PC-9 (cell line): ENCODE results near the gene DLGAP3. TPM values are rescaled to one million over a fixed set of nuclear protein-coding genes. Genes with fewer than 3 reads are reported as not detected.
A peak's percentile ranks its signal among the peaks of the same experiment; 100 is the strongest.

Source experiments
- BruUV-seq: library from RNA; stranded (reverse); fragments of 400-500 nt; replicated peaks from 2 replicates; lab custom pipeline; 2021; lab: Mats Ljungman, UMichigan
- CTCF ChIA-PET: fragments of 300-600 bp; sonication (Branson Sonifier 250); formaldehyde crosslinking; loops from one replicate; lab custom pipeline; 2022; ENCODE audit warnings: antibody characterized with exemption; lab: Charles Lee
- POLR2A ChIA-PET: fragments of 300-600 bp; sonication (Branson Sonifier 250); formaldehyde crosslinking; loops from one replicate; lab custom pipeline; 2022; ENCODE audit warnings: antibody characterized with exemption; ENCODE audit not compliant: unreplicated experiment; lab: Charles Lee
- DNase-seq, 2 experiments: peaks; one replicate each; pipeline versions ENCODE4 v3.0.0 to v3.0.0-alpha.2; 2015 to 2022; ENCODE audit warnings: mixed read lengths in 1 of 2
- H2AFZ ChIP-seq: fragments of 200-600 bp; sonication (generic); 2 replicates; pipeline ENCODE4 v1.8.1; 2017; ENCODE audit warnings: antibody characterized with exemption
- H3F3A ChIP-seq: fragments of 200-600 bp; sonication (generic); 2 replicates; pipeline ENCODE4 v1.8.1; 2017; ENCODE audit warnings: antibody characterized with exemption, mild to moderate bottlenecking, low read depth; ENCODE audit not compliant: insufficient read depth
- H3K27ac ChIP-seq: fragments of 200-600 bp; sonication (generic); 2 replicates; pipeline ENCODE4 v1.6.1; 2016; ENCODE audit warnings: mixed run types
- H3K27me3 ChIP-seq: fragments of 200-600 bp; sonication (generic); 2 replicates; pipeline ENCODE4 v1.6.1; 2016; ENCODE audit warnings: low read depth, mixed run types; ENCODE audit not compliant: insufficient read depth
- H3K36me3 ChIP-seq: fragments of 200-600 bp; sonication (generic); 2 replicates; pipeline ENCODE4 v1.6.1; 2016; ENCODE audit warnings: low read depth, mixed run types
- H3K4me1 ChIP-seq: fragments of 200-600 bp; sonication (generic); replicated peaks from 2 replicates; pipeline ENCODE4 v1.6.1; 2016; ENCODE audit warnings: mixed run types; ENCODE audit not compliant: insufficient read depth
- H3K4me2 ChIP-seq: fragments of 200-600 bp; sonication (generic); 2 replicates; pipeline ENCODE4 v1.6.1; 2017; ENCODE audit warnings: mixed run types
- H3K4me3 ChIP-seq: fragments of 200-600 bp; sonication (generic); 2 replicates; pipeline ENCODE4 v1.6.1; 2016; ENCODE audit warnings: mixed run types
- H3K79me2 ChIP-seq: fragments of 200-600 bp; sonication (generic); 2 replicates; pipeline ENCODE4 v1.6.1; 2017; ENCODE audit warnings: low read depth, mixed run types
- H3K9me2 ChIP-seq: fragments of 200-600 bp; sonication (generic); 2 replicates; pipeline ENCODE4 v1.8.1; 2017; ENCODE audit warnings: mild to moderate bottlenecking; ENCODE audit not compliant: insufficient read depth
- H3K9me3 ChIP-seq: fragments of 200-600 bp; sonication (generic); 2 replicates; pipeline ENCODE4 v1.8.1; 2016; ENCODE audit warnings: low read depth; ENCODE audit not compliant: insufficient read depth
- H4K20me1 ChIP-seq: fragments of 200-600 bp; sonication (generic); 2 replicates; pipeline ENCODE4 v1.8.1; 2017; ENCODE audit not compliant: insufficient read depth
- EZH2 ChIP-seq: fragments of 200-600 bp; sonication (generic); IDR thresholded peaks from 2 replicates; pipeline ENCODE4 v1.8.0; 2017; ENCODE audit warnings: antibody characterized with exemption, low read depth
- intact Hi-C: fragments of 100-400 bp; cut with micrococcal nuclease; formaldehyde crosslinking; loops from one replicate; pipeline ENCODE4 v1.10.0; 2022; ENCODE audit not compliant: unreplicated experiment
- total RNA-seq: library from RNA; stranded (reverse); gene quantifications from 2 replicates; pipeline ENCODE4 v1.2.3, GENCODE V29; 2021
- TF ChIP-seq, protein P1 (sequence below): fragments of 200-600 bp; sonication (generic); conservative IDR thresholded peaks from 2 replicates; pipeline ENCODE4 v1.6.1; 2017; ENCODE audit warnings: mixed run types, antibody characterized with exemption, mild to moderate bottlenecking, moderate library complexity

The DLGAP3 gene
- total RNA-seq, 1 experiment from 2014 or later = not detected

DNA sequence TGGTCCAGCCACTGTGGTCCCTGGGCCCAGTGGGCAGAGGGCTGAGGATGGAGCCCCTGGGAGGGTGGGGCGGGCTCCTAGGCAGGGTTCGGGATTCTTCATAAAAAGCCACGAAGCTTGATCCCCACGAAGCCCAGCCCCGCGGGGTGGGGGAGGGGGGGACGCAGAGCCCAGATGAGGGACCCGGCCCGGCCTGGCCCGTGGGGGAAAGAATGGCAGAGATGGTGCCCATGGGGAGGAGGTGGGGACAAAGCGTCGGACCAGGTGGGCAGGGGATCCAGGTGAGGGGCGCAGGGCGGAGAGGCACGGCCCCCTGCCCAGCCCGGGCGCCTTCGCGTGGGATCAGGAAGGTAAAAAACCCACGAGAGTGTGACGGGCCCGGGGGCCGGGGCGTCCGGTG, 63.9 kb downstream of the DLGAP3 start:
- CTCF ChIA-PET = interaction anchor here (0.6 kb wide), 1 partner anchor 1011 kb away, joined by 3 read pairs; no protein-coding TSS in a partner anchor
- Histone ChIP-seq H3K9me2 (no peaks in the 10 kb centered on the region), H3K4me3 (peak overlapping the region; percentile 51; the same call in 1 of the 2 replicates), H4K20me1 (no peaks in the 10 kb centered on the region), H3K27me3 (peaks cover 30% of the 10 kb centered on the region), H3K79me2 (no peaks in the 10 kb centered on the region), H3K9me3 (no peaks in the 10 kb centered on the region), H2AFZ (peak overlapping the region; percentile 87), H3K4me1 (no peaks in the 10 kb centered on the region), H3F3A (no peaks in the 10 kb centered on the region), H3K36me3 (no peaks in the 10 kb centered on the region), H3K4me2 (peak overlapping the region; percentile 65), H3K27ac (no peak overlapping the region)
- no TSS peak for BruUV-seq
- intact Hi-C loops = loop anchor here (5.0 kb wide), 1 partner anchor 78 kb away; no protein-coding TSS in a partner anchor
- POLR2A ChIA-PET = no interaction called here
- DNase-seq = no peak
- no peak for TF ChIP-seq EZH2
- TF ChIP-seq, protein P1, sequence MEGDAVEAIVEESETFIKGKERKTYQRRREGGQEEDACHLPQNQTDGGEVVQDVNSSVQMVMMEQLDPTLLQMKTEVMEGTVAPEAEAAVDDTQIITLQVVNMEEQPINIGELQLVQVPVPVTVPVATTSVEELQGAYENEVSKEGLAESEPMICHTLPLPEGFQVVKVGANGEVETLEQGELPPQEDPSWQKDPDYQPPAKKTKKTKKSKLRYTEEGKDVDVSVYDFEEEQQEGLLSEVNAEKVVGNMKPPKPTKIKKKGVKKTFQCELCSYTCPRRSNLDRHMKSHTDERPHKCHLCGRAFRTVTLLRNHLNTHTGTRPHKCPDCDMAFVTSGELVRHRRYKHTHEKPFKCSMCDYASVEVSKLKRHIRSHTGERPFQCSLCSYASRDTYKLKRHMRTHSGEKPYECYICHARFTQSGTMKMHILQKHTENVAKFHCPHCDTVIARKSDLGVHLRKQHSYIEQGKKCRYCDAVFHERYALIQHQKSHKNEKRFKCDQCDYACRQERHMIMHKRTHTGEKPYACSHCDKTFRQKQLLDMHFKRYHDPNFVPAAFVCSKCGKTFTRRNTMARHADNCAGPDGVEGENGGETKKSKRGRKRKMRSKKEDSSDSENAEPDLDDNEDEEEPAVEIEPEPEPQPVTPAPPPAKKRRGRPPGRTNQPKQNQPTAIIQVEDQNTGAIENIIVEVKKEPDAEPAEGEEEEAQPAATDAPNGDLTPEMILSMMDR = no peak

DNA sequence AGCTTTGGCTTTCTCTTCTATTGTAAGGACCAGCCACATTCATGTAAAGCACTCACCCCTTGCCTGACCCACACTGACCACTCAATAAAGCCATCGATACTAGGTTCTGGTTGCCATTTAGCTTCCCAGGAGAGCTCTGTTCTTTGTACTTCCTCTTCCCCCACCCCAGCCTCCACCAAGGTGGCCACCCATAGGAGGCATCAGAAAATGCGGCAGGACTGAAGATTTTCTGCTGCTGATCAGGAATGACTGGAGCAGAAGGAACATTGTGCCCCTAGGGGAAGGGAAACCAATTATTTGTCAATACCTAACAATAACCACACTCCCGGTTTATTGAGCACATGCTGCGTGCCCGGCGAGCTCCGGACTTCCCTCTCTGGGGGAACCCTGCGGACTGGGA, 64.7 kb downstream of the DLGAP3 start:
- ChIA-PET POLR2A (interaction anchor here (0.7 kb wide), 1 partner anchor 904 kb away, joined by 7 read pairs; no protein-coding TSS in a partner anchor), CTCF (no interaction called here)
- intact Hi-C loops = loop anchor here (5.0 kb wide), 1 partner anchor 77 kb away; no protein-coding TSS in a partner anchor
- no TSS peak for BruUV-seq
- Histone ChIP-seq H3K4me3 (no peak overlapping the region), H3K4me1 (peaks cover 6% of the 10 kb centered on the region), H2AFZ (no peak overlapping the region), H3K79me2 (no peaks in the 10 kb centered on the region), H4K20me1 (no peaks in the 10 kb centered on the region), H3K9me3 (no peaks in the 10 kb centered on the region), H3F3A (no peaks in the 10 kb centered on the region), H3K36me3 (no peaks in the 10 kb centered on the region), H3K27me3 (peaks cover 26% of the 10 kb centered on the region), H3K9me2 (no peaks in the 10 kb centered on the region), H3K27ac (no peak overlapping the region), H3K4me2 (no peak overlapping the region)
- DNase-seq = no peak
- TF ChIP-seq, protein P1 = no peak
- no peak for TF ChIP-seq EZH2

DNA sequence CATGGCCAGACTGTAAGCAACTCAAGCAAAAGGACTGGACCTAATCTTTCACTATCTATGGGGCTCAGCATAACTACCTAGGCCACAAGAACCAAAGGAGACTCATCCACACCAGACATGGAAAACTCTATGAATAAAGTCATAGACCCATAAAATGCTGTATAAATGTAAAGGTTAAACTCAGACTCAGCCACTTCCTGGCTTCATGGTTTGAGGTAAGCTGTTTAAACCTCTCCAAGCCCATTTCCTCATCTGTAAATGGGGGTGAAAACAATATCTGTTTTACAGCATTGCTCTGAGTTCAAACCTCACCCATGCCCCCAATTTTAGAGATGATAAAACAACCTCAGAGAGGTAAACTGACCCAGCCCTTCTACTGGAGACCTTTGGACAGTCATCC, 65.9 kb downstream of the DLGAP3 start:
- peaks cover 10% of the 10 kb centered on the region for H3K79me2 ChIP-seq
- no peaks in the 10 kb centered on the region for H3K36me3 ChIP-seq
- POLR2A ChIA-PET = no interaction called here
- intact Hi-C loops = no loop called here
- peaks cover 8% of the 10 kb centered on the region for H3K4me1 ChIP-seq
- no peaks in the 10 kb centered on the region for H3F3A ChIP-seq
- H2AFZ ChIP-seq = no peak overlapping the region
- TF ChIP-seq EZH2 = no peak
- TF ChIP-seq, protein P1 = no peak
- peaks cover 20% of the 10 kb centered on the region for H3K27me3 ChIP-seq
- no peak overlapping the region for H3K4me2 ChIP-seq
- no peak overlapping the region for H3K4me3 ChIP-seq
- H3K9me3 ChIP-seq = no peaks in the 10 kb centered on the region
- no TSS peak for BruUV-seq
- H3K27ac ChIP-seq = no peak overlapping the region
- no peaks in the 10 kb centered on the region for H4K20me1 ChIP-seq
- CTCF ChIA-PET = interaction anchor here (1.1 kb wide), 1 partner anchor 76 kb away, joined by 3 read pairs; no protein-coding TSS in a partner anchor
- no peak for DNase-seq
- H3K9me2 ChIP-seq = no peaks in the 10 kb centered on the region
